ENCODE results near the gene KCNQ5.
"Not testable (repeated sequence)": the region's sequence is repeated elsewhere in the genome, so short reads cannot be mapped to it uniquely, and the experiment has no call there.

- TF ChIP-seq CTCF (IDR thresholded peaks at IDR 0.05; ENCODE audit: control extremely low read depth in 1 of 3, insufficient read depth in 1 of 3, low read depth in 1 of 3, low read length in 3 of 3); HDAC6 (IDR thresholded peaks at IDR 0.05; ENCODE audit: low read depth, low read length); CREB1 (IDR thresholded peaks at IDR 0.05); CEBPB (IDR thresholded peaks at IDR 0.05; ENCODE audit: low read depth, low read length); YY1 (IDR thresholded peaks at IDR 0.05; ENCODE audit: low read depth, low read length): not testable (repeated sequence)
Measured at GRCh38 chr6:72898313-72898712, 276.4 kb downstream of the KCNQ5 start.

Data from H1 (cell line).